HG02870 (cell line): ENCODE data around the gene NEIL3.

ENCODE experiments used
- ATAC-seq: cut with Tn5 transposase; IDR thresholded peaks from one replicate; pipeline ENCODE4 v1.9.1; 2021; ENCODE audit warnings: mild to moderate bottlenecking, moderate library complexity; ENCODE audit not compliant: unreplicated experiment

The NEIL3 gene

GRCh38 chr4:177309522-177310371 lies at the start of gene NEIL3:
NEIL3 (plus strand) TSS chr4:177309874; CDS start chr4:177309954, 80 bp downstream.
- ATAC-seq, result peak; percentile 90

- no peak for ATAC-seq
These were observed 45.9 kb upstream of the NEIL3 start for GRCh38 chr4:177263818-177264217.

GRCh38 chr4:177264788-177265422 lies 44.8 kb upstream of the NEIL3 start:
- ATAC-seq, result no peak

- ATAC-seq, result no peak
These were observed 43.9 kb upstream of the NEIL3 start for GRCh38 chr4:177265729-177266128.

- ATAC-seq, result no peak
These were observed 43.2 kb upstream of the NEIL3 start for GRCh38 chr4:177266506-177266905.

- ATAC-seq, result no peak
These were observed 41.8 kb upstream of the NEIL3 start for GRCh38 chr4:177267911-177268310.

GRCh38 chr4:177271091-177271490 lies 38.6 kb upstream of the NEIL3 start:
- ATAC-seq, result no peak

GRCh38 chr4:177271915-177272766 lies 37.5 kb upstream of the NEIL3 start:
- no peak for ATAC-seq

GRCh38 chr4:177275999-177276398 lies 33.7 kb upstream of the NEIL3 start:
- ATAC-seq, result no peak

- ATAC-seq, result no peak
These were observed 28.2 kb upstream of the NEIL3 start for GRCh38 chr4:177281351-177281909.

GRCh38 chr4:177282284-177282835 lies 27.3 kb upstream of the NEIL3 start:
- ATAC-seq, result no peak

- ATAC-seq, result no peak
These were observed 26.5 kb upstream of the NEIL3 start for GRCh38 chr4:177283167-177283566.

- no peak for ATAC-seq
These were observed 23.7 kb upstream of the NEIL3 start for GRCh38 chr4:177285953-177286352.

GRCh38 chr4:177287255-177287654 lies 22.4 kb upstream of the NEIL3 start:
- ATAC-seq, result no peak

GRCh38 chr4:177288335-177288734 lies 21.3 kb upstream of the NEIL3 start:
- no peak for ATAC-seq

GRCh38 chr4:177290780-177291179 lies 18.9 kb upstream of the NEIL3 start:
- ATAC-seq, result no peak

- no peak for ATAC-seq
These were observed 17.5 kb upstream of the NEIL3 start for GRCh38 chr4:177292171-177292570.

- no peak for ATAC-seq
These were observed 16.3 kb upstream of the NEIL3 start for GRCh38 chr4:177293208-177294033.

- no peak for ATAC-seq
These were observed 11.8 kb upstream of the NEIL3 start for GRCh38 chr4:177297785-177298391.
